Panc1 (cell line): ENCODE data around the gene CPNE4. TPM values are rescaled to one million over a fixed set of nuclear protein-coding genes. Genes with fewer than 3 reads are reported as not detected.

Source experiments
- ATAC-seq: fragments of 200-7000 bp; cut with Tn5 transposase; 2 replicates; pipeline ENCODE4 v1.9.1; 2020; ENCODE audit warnings: mild to moderate bottlenecking, moderate library complexity
- BruUV-seq: library from RNA; stranded (reverse); fragments of 400-500 nt; replicated peaks from 2 replicates; lab custom pipeline; 2021; lab: Mats Ljungman, UMichigan
- CTCF ChIA-PET: fragments of 300-600 bp; sonication (Branson Sonifier 250); formaldehyde crosslinking; loops from one replicate; lab custom pipeline; 2022; ENCODE audit warnings: antibody characterized with exemption; lab: Charles Lee
- POLR2A ChIA-PET: fragments of 300-600 bp; sonication (Branson Sonifier 250); formaldehyde crosslinking; loops from one replicate; lab custom pipeline; 2022; ENCODE audit warnings: antibody characterized with exemption; lab: Charles Lee
- DNase-seq: peaks from one replicate; pipeline ENCODE4 v3.0.0-alpha.2; 2010; ENCODE audit warnings: low read depth, low spot score
- H3K27ac ChIP-seq: 2 replicates; pipeline ENCODE4 v1.5.1; 2011; ENCODE audit warnings: mild to moderate bottlenecking, low read length, inconsistent platforms
- H3K27me3 ChIP-seq: fragments of 200-500 bp; sonication (Bioruptor generic); 2 replicates; pipeline ENCODE4 v1.6.0; 2014; ENCODE audit warnings: low read length, inconsistent platforms; ENCODE audit not compliant: control insufficient read depth, insufficient read depth
- H3K36me3 ChIP-seq: fragments of 200-500 bp; sonication (Bioruptor generic); 2 replicates; pipeline ENCODE4 v1.5.1; 2014; ENCODE audit warnings: inconsistent platforms, mild to moderate bottlenecking, low read length, moderate library complexity; ENCODE audit not compliant: control insufficient read depth, insufficient read depth
- H3K4me1 ChIP-seq: 2 replicates; pipeline ENCODE4 v1.5.1; 2011; ENCODE audit warnings: inconsistent platforms, mild to moderate bottlenecking, low read length, moderate library complexity; ENCODE audit not compliant: control insufficient read depth, insufficient read depth
- H3K4me3 ChIP-seq, 2 experiments: 2 replicates each; pipeline ENCODE4 v1.5.1; 2011 to 2012; ENCODE audit warnings: low read depth in 2 of 2, low read length in 2 of 2, mild to moderate bottlenecking in 2 of 2, inconsistent platforms in 1 of 2, moderate library complexity in 1 of 2
- H3K9me3 ChIP-seq: fragments of 200-500 bp; sonication (Bioruptor generic); 2 replicates; pipeline ENCODE4 v1.5.1; 2014; ENCODE audit warnings: low read depth, mild to moderate bottlenecking, inconsistent platforms, low read length, moderate library complexity; ENCODE audit not compliant: control insufficient read depth, insufficient read depth
- POLR2AphosphoS5 ChIP-seq: IDR thresholded peaks from 2 replicates; pipeline ENCODE4 v1.6.1; 2012; ENCODE audit warnings: mild to moderate bottlenecking, low read depth, low read length, moderate library complexity
- SIN3A ChIP-seq: IDR thresholded peaks from 2 replicates; pipeline ENCODE4 v1.6.1; 2012; ENCODE audit warnings: low read depth, mild to moderate bottlenecking, low read length, moderate library complexity, borderline replicate concordance; ENCODE audit not compliant: insufficient read depth
- TCF7L2 ChIP-seq: IDR thresholded peaks from 2 replicates; pipeline ENCODE4 v1.6.1; 2011; ENCODE audit warnings: mild to moderate bottlenecking, low read depth, low read length, inconsistent platforms
- in situ Hi-C: cut with HindIII; loops from 2 replicates; pipeline ENCODE4 v1.10.0; 2016; ENCODE audit warnings: low sequenced_read_pairs, low pct_unique_long_range_greater_than_20kb
- intact Hi-C: fragments of 100-400 bp; cut with micrococcal nuclease; formaldehyde crosslinking; loops from one replicate; pipeline ENCODE4 v1.10.0; 2022; ENCODE audit not compliant: unreplicated experiment
- total RNA-seq: library from RNA; stranded (reverse); gene quantifications from one replicate; pipeline ENCODE4 v1.2.1, GENCODE V29; 2021; ENCODE audit not compliant: unreplicated experiment
- TF ChIP-seq, protein P1 (sequence below): fragments of 450-650 bp; IDR thresholded peaks from 2 replicates; pipeline ENCODE4 v1.5.1; 2017; ENCODE audit warnings: mild to moderate bottlenecking
- TF ChIP-seq, protein P2 (sequence below), 2 experiments: IDR thresholded peaks; 2 replicates each; pipeline ENCODE4 v1.6.1; 2011 to 2012; ENCODE audit warnings: low read depth in 2 of 2, control low read depth in 1 of 2, low read length in 1 of 2, mild to moderate bottlenecking in 1 of 2, moderate library complexity in 1 of 2; ENCODE audit not compliant: insufficient read depth in 1 of 2

Gene CPNE4
- total RNA-seq, 1 experiment from 2014 or later = not detected

DNA sequence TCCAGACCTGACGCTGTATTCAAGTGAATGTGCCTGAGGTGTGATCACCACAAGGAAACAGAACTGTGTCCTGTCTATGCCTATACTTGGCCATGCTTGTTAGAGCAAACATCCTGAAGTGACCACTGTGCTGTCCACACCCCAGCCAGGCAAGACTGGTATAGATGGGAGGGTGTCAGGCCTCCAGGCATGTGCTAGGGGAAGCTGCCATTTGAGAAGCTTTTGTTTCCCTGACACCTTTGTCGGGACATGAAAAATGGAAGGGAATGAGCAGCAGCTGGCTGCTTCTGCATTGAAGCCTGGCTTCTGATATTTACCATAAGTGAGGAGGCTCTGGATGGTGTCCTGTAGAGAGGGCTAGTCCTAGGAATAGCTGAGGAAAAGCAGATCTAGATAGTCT, 106.2 kb downstream of the CPNE4 start:
- ChIA-PET CTCF (no interaction called here), POLR2A (interaction anchor here (0.6 kb wide), 1 partner anchor 1927 kb away, joined by 5 read pairs; no protein-coding TSS in a partner anchor)
- Histone ChIP-seq H3K9me3 (no peaks in the 10 kb centered on the region), H3K36me3 (no peaks in the 10 kb centered on the region), H3K27ac (no peak overlapping the region), H3K27me3 (no peaks in the 10 kb centered on the region), H3K4me3 (no peak overlapping the region), H3K4me1 (no peaks in the 10 kb centered on the region)
- DNase-seq = no peak
- TF ChIP-seq, protein P1, sequence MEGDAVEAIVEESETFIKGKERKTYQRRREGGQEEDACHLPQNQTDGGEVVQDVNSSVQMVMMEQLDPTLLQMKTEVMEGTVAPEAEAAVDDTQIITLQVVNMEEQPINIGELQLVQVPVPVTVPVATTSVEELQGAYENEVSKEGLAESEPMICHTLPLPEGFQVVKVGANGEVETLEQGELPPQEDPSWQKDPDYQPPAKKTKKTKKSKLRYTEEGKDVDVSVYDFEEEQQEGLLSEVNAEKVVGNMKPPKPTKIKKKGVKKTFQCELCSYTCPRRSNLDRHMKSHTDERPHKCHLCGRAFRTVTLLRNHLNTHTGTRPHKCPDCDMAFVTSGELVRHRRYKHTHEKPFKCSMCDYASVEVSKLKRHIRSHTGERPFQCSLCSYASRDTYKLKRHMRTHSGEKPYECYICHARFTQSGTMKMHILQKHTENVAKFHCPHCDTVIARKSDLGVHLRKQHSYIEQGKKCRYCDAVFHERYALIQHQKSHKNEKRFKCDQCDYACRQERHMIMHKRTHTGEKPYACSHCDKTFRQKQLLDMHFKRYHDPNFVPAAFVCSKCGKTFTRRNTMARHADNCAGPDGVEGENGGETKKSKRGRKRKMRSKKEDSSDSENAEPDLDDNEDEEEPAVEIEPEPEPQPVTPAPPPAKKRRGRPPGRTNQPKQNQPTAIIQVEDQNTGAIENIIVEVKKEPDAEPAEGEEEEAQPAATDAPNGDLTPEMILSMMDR = no peak
- no peak for TF ChIP-seq SIN3A
- TF ChIP-seq TCF7L2 = no peak
- TF ChIP-seq, protein P2, sequence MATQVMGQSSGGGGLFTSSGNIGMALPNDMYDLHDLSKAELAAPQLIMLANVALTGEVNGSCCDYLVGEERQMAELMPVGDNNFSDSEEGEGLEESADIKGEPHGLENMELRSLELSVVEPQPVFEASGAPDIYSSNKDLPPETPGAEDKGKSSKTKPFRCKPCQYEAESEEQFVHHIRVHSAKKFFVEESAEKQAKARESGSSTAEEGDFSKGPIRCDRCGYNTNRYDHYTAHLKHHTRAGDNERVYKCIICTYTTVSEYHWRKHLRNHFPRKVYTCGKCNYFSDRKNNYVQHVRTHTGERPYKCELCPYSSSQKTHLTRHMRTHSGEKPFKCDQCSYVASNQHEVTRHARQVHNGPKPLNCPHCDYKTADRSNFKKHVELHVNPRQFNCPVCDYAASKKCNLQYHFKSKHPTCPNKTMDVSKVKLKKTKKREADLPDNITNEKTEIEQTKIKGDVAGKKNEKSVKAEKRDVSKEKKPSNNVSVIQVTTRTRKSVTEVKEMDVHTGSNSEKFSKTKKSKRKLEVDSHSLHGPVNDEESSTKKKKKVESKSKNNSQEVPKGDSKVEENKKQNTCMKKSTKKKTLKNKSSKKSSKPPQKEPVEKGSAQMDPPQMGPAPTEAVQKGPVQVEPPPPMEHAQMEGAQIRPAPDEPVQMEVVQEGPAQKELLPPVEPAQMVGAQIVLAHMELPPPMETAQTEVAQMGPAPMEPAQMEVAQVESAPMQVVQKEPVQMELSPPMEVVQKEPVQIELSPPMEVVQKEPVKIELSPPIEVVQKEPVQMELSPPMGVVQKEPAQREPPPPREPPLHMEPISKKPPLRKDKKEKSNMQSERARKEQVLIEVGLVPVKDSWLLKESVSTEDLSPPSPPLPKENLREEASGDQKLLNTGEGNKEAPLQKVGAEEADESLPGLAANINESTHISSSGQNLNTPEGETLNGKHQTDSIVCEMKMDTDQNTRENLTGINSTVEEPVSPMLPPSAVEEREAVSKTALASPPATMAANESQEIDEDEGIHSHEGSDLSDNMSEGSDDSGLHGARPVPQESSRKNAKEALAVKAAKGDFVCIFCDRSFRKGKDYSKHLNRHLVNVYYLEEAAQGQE (IDR thresholded peaks at IDR 0.05; ENCODE audit: insufficient read depth in 1 of 2, low read depth in 2 of 2, low read length in 1 of 2) = no peak
- TF ChIP-seq POLR2AphosphoS5 = no peak
- in situ Hi-C loops (no loop called here), intact Hi-C loops (no loop called here)
- BruUV-seq = no TSS peak
- no peak for ATAC-seq

DNA sequence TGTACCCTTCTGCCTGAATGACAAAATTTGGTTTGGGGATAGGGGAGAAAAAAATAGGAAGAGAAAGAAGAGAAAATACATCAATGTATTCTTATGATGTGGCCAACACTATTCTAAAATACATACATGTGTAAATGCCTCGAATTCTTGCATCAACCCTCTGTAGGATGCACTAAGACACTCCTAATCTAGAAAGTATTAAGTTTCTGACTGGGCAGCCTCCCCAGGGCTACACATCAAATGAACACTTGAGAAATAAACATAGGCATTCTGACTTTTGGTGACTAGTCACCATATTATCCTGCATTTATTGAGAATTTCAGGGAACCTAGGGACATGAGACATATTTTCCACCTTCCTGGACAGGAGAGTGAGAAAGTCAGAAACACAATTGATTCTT, 109.2 kb downstream of the CPNE4 start:
- no peaks in the 10 kb centered on the region for H3K4me1 ChIP-seq
- intact Hi-C loops (no loop called here), in situ Hi-C loops (no loop called here)
- H3K27ac ChIP-seq = no peak overlapping the region
- H3K27me3 ChIP-seq = no peaks in the 10 kb centered on the region
- H3K36me3 ChIP-seq = no peaks in the 10 kb centered on the region
- CTCF ChIA-PET = no interaction called here
- DNase-seq = no peak
- POLR2A ChIA-PET = no interaction called here
- TF ChIP-seq, protein P1 = no peak
- TF ChIP-seq TCF7L2 (no peak), SIN3A (no peak), POLR2AphosphoS5 (no peak)
- TF ChIP-seq, protein P2 (IDR thresholded peaks at IDR 0.05; ENCODE audit: insufficient read depth in 1 of 2, low read depth in 2 of 2, low read length in 1 of 2) = no peak
- BruUV-seq = no TSS peak
- no peak overlapping the region for H3K4me3 ChIP-seq
- H3K9me3 ChIP-seq = no peaks in the 10 kb centered on the region
- ATAC-seq = no peak
